ENCODE data around the gene CRYBB2. TPM values are rescaled to one million over a fixed set of nuclear protein-coding genes. Genes with fewer than 3 reads are reported as not detected.

CRYBB2 gene
- total RNA-seq, 4 donors from 2014 or later: not detected

DNA sequence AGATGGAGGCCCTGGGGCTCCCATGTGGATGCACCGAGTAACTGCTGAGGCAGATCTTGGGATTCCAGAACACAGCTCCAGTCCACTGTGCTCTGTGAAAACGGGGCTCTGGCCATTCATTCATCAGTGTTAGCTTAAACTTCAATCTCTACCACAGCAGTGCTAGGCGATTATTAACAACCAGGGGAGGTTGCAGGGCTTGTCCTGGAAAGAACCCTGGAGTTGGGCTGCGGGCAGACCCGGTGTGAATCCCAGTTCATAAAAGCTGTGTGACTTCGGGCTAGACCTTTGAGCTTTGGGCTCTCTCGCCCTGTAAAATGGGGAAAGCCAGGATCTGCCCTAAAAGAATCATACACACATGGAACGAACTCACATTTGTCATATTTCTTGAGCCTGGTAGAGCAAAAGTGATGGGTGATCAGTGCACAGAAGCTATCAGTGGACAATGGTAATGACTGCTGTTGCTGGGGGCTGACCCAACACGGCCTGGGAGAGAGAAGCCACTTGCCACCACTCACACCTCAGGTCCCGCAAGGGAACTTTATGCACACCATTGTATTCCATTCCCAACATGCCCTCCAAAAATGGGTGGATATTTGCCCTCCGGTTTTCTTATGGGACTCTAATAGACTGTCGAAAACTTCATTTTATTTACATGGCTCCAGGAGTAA is 35.4 kb upstream of the CRYBB2 start:
- DNase-seq: no peak
- Histone ChIP-seq H3K4me1 (no peaks in the 10 kb centered on the region), H3K27me3 (no peaks in the 10 kb centered on the region), H3K36me3 (peaks cover 0 to 42% of the 10 kb centered on the region in 2 donors), H3K27ac (no peak overlapping the region), H3K4me3 (no peak overlapping the region), H3K9me3 (no peaks in the 10 kb centered on the region)
- TF ChIP-seq, protein P1, sequence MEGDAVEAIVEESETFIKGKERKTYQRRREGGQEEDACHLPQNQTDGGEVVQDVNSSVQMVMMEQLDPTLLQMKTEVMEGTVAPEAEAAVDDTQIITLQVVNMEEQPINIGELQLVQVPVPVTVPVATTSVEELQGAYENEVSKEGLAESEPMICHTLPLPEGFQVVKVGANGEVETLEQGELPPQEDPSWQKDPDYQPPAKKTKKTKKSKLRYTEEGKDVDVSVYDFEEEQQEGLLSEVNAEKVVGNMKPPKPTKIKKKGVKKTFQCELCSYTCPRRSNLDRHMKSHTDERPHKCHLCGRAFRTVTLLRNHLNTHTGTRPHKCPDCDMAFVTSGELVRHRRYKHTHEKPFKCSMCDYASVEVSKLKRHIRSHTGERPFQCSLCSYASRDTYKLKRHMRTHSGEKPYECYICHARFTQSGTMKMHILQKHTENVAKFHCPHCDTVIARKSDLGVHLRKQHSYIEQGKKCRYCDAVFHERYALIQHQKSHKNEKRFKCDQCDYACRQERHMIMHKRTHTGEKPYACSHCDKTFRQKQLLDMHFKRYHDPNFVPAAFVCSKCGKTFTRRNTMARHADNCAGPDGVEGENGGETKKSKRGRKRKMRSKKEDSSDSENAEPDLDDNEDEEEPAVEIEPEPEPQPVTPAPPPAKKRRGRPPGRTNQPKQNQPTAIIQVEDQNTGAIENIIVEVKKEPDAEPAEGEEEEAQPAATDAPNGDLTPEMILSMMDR (IDR thresholded peaks at IDR 0.05 in 4 of 5, conservative IDR thresholded peaks at IDR 0.05 in 1 of 5): no peak
- no peak for TF ChIP-seq POLR2A (IDR thresholded peaks at IDR 0.05)
- in situ Hi-C loops (cut with MboI; ENCODE audit: low sequenced_read_pairs in 4 of 4): loop anchor here in 1 of 4 donors (25.0 kb wide), 1 partner anchor 247 kb away; the partner anchor contains the start of gene LHFPL7
- ATAC-seq: no peak
- intact Hi-C loops (cut with DNase I; ENCODE audit: low total_unique reads): no loop called here

DNA sequence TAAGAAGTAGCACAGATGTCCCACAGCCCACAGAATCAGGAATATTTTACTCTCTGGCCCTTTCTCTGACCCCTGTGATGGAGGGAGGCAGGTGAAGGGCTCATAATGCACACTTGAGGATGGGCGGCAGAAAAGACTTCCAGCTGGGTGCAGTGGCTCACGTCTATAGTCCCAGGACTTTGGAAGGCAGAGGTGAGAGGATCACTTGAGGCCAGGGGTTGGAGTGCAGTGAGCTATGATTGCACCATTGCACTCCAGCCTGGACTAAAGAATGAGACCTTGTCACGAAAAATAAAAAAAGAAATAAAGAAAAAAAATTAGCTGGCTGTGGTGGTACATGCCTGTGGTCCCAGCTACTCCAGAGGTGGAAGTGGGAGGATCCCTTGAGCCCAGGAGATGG is 33.3 kb upstream of the CRYBB2 start:
- Histone ChIP-seq H3K4me1 (no peaks in the 10 kb centered on the region), H3K27me3 (no peaks in the 10 kb centered on the region), H3K36me3 (peaks cover 0 to 46% of the 10 kb centered on the region in 2 donors), H3K9me3 (no peaks in the 10 kb centered on the region), H3K4me3 (no peak overlapping the region), H3K27ac (no peak overlapping the region)
- no peak for TF ChIP-seq POLR2A (IDR thresholded peaks at IDR 0.05)
- TF ChIP-seq, protein P1 (IDR thresholded peaks at IDR 0.05 in 4 of 5, conservative IDR thresholded peaks at IDR 0.05 in 1 of 5): no peak
- ATAC-seq (no peak), DNase-seq (no peak)
- intact Hi-C loops (cut with DNase I; ENCODE audit: low total_unique reads) (no loop called here), in situ Hi-C loops (cut with MboI; ENCODE audit: low sequenced_read_pairs in 4 of 4) (loop anchor here in 1 of 4 donors (25.0 kb wide), 1 partner anchor 249 kb away; the partner anchor contains the start of gene LHFPL7)

DNA sequence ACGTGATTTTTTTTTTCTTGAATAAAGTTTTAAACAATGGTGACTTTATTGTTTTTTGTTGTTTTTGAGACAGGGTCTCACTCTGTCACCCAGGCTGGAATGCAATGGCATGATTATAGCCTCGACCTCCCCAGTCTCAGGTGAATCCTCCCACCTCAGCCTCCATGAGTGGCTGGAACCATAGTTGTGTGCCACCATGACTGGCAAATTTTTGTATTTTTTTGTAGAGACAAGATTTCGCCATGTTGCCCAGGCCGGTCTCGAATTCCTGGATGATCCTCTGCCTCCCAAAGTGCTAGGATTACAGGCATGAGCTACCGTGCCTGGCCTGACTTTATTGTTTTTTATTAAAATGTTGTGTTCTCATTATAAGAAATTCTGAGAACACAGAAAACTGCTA is 32.0 kb upstream of the CRYBB2 start:
- no peak overlapping the region for H3K27ac ChIP-seq
- no peaks in the 10 kb centered on the region for H3K27me3 ChIP-seq
- DNase-seq: no peak
- no peak overlapping the region for H3K4me3 ChIP-seq
- no peak for ATAC-seq
- no peaks in the 10 kb centered on the region for H3K4me1 ChIP-seq
- no peaks in the 10 kb centered on the region for H3K9me3 ChIP-seq
- in situ Hi-C loops (cut with MboI; ENCODE audit: low sequenced_read_pairs in 4 of 4): loop anchor here in 1 of 4 donors (25.0 kb wide), 1 partner anchor 250 kb away; the partner anchor contains the start of gene LHFPL7
- intact Hi-C loops (cut with DNase I; ENCODE audit: low total_unique reads): no loop called here
- TF ChIP-seq POLR2A (IDR thresholded peaks at IDR 0.05): no peak
- TF ChIP-seq, protein P1 (IDR thresholded peaks at IDR 0.05 in 4 of 5, conservative IDR thresholded peaks at IDR 0.05 in 1 of 5): no peak
- H3K36me3 ChIP-seq: peaks cover 0 to 53% of the 10 kb centered on the region in 2 donors

DNA sequence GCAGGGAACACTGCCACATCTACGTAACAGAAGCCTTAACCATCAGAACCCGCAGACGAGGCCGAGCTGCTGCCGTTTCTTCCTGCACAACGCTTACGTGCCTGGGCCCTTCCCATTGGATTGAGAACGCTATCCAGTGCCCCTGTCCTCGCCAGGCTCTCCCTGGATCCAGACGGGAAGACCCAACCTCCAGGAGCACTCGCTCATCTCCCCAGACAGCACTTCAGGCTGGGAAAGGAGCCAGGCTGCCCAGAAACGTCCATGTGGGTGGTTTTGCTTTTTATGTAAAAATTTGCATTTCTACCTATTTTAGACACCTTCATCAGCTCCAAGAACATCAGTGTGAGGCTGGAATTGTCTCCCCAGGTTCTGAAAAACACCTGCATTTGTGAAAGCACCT is 27.0 kb upstream of the CRYBB2 start:
- Histone ChIP-seq H3K4me3 (no peak overlapping the region), H3K27ac (no peak overlapping the region), H3K4me1 (no peaks in the 10 kb centered on the region), H3K9me3 (no peaks in the 10 kb centered on the region), H3K36me3 (peaks cover 0 to 42% of the 10 kb centered on the region in 2 donors), H3K27me3 (no peaks in the 10 kb centered on the region)
- intact Hi-C loops (cut with DNase I; ENCODE audit: low total_unique reads): no loop called here
- in situ Hi-C loops (cut with MboI; ENCODE audit: low sequenced_read_pairs in 4 of 4): loop anchor here in 1 of 4 donors (25.0 kb wide), 1 partner anchor 255 kb away; the partner anchor contains the start of gene LHFPL7
- ATAC-seq: no peak
- TF ChIP-seq, protein P1 (IDR thresholded peaks at IDR 0.05 in 4 of 5, conservative IDR thresholded peaks at IDR 0.05 in 1 of 5): no peak
- no peak for TF ChIP-seq POLR2A (IDR thresholded peaks at IDR 0.05)
- no peak for DNase-seq
